Umbilical cord (tissue), 2 donors: ENCODE results near the gene MTF1. TPM values are rescaled to one million over a fixed set of nuclear protein-coding genes. Genes with fewer than 3 reads are reported as not detected.

Source experiments
- DNase-seq: peaks from one replicate; pipeline ENCODE4 v3.0.0-alpha.2; 2015; ENCODE audit warnings: low spot score
- total RNA-seq: library from RNA; depleted of rRNA; stranded (reverse); fragments of >200 nt; gene quantifications from one replicate; pipeline ENCODE4 v1.2.3, GENCODE V29; 2014; ENCODE audit warnings: low replicate concordance; ENCODE audit not compliant: insufficient read depth

Gene MTF1
- total RNA-seq, 1 donor from 2014 or later = 5.3 TPM

GRCh38 chr1:37831109-37831508 lies 28.3 kb downstream of the MTF1 start:
- DNase-seq = no peak

DNA sequence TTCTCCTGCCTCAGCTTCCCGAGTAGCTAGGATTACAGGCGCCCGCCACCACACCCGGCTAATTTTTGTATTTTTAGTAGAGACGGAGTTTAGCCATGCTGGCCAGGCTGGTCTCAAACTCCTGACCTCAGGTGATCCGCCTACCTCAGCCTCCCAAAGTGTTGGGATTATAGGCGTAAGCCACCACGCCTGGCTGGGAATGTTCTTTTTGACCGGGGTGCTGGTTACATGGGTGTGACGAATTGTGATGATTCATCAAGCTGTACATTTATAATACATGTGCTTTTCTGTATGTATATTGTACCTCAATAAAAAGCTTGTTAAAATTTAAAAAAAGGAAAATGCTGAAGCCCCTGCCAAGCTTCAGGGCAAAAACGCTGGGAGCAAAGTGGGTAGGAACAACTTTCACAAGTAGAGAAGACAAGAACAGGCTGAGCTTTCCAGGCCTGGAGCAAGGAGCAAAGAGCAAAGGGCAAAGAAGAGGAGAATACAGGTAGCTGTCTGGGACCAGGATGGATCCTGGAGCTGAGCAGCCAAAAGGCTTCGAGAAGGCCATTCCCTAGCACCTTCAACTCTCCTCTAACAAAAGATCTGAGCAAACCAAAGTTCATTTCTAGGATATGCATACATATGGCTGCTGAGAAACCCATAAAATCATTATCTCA lies 30.9 kb downstream of the MTF1 start:
- DNase-seq = no peak

- DNase-seq = no peak
These were observed 33.9 kb downstream of the MTF1 start for GRCh38 chr1:37825506-37825905.

- DNase-seq = no peak
These were observed 35.4 kb downstream of the MTF1 start for GRCh38 chr1:37824001-37824400.

DNA sequence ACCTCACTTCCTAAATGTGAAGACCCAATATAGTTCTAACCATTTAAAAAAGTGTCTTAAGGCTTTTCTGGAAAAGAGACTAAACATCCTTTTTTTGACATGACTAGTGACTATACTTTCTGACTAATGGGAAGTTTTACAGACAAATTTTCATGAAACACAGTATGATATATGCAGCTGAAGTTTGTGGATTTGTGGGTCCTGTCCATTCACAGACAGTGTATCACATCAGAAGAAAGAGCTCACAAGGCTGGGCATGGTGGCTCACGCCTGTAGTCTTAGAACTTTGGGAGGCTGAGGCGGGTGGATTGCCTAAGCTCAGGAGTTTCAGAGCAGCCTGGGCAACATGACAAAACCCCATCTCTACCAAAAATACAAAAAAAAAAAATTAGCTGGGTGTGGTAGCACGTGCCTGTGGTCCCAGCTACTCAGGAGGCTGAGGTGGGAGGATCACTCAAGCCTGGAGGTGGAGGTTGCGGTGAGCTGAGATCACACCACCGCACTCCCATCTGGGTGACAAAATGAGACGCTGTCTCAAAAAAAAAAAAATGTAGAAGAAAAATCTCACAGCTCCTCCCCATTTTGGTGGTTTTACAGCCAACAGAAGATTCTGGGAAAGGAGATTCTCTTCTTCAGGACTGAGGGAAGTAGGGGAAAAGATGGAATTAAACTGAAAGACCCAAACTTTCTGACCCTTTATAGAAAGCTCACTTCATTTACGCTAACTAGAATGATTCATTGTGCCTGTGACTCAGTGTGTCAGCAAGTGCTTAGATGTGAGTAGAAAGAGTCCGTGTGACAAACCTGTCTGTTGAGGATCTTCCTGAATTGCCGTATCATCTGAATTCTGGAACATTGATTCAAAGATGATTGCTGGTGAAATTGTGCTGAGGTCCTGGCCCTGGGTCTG lies 36.2 kb downstream of the MTF1 start:
- DNase-seq = no peak

GRCh38 chr1:37821481-37821880 lies 37.9 kb downstream of the MTF1 start:
- no peak for DNase-seq

- DNase-seq = no peak
These were observed 41.9 kb downstream of the MTF1 start for GRCh38 chr1:37817481-37817880.

- DNase-seq = no peak
These were observed 45.1 kb downstream of the MTF1 start for GRCh38 chr1:37814252-37814651.

GRCh38 chr1:37813529-37814145 lies 45.8 kb downstream of the MTF1 start:
- DNase-seq = no peak

DNA sequence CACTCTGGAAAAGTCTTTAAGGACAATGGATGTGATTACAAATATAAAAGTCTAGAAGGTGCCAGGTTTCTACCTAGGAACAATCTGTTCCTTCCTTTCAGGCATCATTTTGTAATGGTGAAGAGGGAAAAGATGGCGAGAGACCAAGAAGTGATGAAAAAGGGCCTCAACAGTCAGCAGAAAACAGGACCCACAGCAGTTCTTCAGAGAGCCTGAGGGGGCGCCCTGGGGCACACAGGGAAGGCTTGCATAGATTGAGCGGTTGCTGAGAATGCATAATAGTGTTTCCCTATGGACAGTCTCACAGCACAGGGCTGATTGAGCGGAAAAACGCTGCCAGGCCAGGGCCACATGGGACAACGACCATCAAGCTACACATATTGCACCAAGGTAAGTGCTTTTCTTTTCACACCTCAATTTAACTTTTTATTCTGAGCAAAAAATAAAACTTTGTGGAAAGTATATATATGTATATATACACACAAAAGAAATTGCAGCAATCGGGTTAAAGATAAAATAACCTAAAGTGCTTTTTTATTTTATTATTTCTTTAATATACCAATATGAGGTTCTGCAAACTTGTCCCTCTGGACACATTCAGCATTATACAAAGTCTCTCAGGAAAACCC lies 48.3 kb downstream of the MTF1 start:
- peak; percentile 72 for DNase-seq

DNA sequence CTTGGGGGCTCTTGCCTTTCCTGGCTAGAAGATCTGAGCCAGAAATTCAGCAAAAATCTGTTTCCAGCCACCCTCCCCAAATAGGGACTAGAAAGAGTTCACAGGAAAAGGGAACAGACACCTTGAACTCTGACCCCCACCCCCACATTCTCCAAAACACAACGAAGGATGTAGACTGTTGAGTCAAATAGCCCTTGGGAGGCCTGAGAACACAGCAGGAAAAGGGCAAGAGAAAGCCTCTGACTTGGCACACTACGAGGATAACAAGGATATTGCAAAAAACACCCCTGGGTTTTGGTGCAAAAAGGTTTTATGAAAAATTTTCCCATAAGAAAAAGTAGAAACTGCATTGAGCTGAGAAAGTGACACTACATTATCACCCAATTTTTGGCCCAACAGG lies 49.5 kb downstream of the MTF1 start:
- DNase-seq = no peak

- peak; percentile 85 for DNase-seq
These were observed 50.7 kb downstream of the MTF1 start for GRCh38 chr1:37808369-37809319.

GRCh38 chr1:37807555-37808368 lies 51.6 kb downstream of the MTF1 start, which contains the start of the genes C1orf122 and YRDC:
Gene C1orf122 (plus strand): TSS chr1:37807790. CDS start chr1:37808405, 615 bp downstream.
Gene YRDC (minus strand): TSS chr1:37808208. CDS start chr1:37808180, 28 bp downstream.
- DNase-seq = peak; percentile 95

- DNase-seq = no peak
These were observed 52.2 kb downstream of the MTF1 start for GRCh38 chr1:37807220-37807554.

DNA sequence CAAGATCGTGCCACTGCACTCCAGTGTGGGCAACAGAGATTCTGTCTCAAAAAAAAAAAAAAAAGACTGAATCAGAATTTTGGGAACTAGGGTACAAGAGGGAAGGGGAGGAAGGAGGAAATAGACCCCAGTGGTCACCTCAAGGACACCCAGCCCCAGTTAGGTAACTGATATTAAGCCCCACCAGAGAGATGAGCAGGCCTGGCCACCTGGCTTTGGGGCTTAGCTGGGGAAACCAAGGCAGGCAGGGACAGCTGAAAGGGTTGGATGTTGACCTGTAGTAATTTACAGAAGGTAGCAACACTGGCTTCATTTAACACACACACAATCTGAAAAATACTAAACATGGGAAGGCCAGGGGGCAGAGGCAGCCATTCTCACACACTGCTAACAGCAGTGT lies 57.0 kb downstream of the MTF1 start:
- DNase-seq = no peak

DNA sequence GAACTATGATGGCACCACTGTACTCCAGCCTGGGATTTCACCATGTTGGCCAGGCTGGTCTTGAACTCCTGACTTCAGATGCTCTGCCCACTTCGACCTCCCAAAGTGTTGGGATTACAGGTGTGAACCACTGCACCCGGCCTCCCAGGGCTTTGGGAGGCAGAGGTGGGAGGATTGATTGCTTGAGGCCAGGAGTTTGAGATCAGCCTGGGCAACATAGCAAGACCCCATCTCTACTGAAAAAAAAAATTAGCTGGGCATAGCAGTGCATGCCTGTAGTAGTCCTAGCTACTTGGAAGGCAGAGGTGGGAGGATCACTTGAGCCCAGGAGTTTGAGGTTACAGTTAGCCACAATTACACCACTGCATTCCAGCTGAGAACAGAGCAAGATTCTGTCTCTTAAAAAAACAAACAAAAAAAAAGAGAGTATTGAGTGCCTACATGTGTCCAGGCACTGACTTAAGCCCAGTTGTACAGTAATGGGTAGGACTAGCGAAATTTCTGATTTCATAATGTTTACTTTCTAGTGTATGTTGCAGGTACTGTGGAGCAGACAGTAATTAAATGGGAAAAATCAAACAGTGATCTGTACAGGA lies 61.5 kb downstream of the MTF1 start:
- DNase-seq = no peak

DNA sequence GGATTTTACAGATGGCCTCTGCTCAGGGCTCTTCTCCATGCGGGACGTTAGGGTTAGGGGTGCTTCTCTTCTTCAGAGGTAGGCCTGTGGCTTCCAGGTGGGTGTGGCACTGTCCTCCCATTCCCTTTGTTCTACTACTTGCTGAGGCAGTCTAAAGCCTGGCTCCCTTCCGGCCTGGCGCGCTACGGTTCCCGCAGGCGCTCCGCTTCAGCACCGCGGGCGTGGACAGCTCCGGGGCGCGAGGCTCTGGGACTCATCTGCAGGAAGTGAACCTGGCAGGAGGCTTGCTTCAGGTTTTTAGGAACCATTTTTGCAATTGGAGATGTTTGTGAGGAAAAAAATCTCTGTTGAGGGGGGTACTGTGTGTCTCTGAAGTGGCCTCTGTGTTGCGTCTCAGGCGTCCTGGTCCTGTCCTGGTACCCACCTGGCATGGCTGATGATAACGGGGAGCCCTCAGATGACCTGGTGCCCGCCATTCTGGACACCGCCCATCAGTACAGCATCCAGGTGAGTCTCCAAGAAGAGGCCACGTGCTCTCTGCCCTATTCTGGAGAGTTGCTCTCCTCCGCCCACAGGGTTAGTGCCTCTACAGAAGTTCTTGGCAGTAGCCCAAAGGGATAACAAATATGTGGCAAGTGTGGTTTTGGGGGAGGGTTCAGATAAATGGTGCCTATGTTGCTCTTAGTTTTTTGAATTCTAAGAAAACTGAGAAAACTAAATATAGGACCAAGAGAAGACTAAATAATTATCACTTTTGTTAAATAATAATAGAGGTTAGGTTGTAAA lies 63.9 kb downstream of the MTF1 start:
- DNase-seq = peak; percentile 50
